Upper lobe of right lung (tissue), 1 donor: ENCODE results near the gene RERE. TPM values are rescaled to one million over a fixed set of nuclear protein-coding genes. Genes with fewer than 3 reads are reported as not detected.

Experiments used
- ATAC-seq: fragments of 200-7000 bp; cut with Tn5 transposase; one replicate; pipeline ENCODE4 v1.9.1; 2020; ENCODE audit warnings: mild to moderate bottlenecking, moderate library complexity
- DNase-seq: peaks from one replicate; pipeline ENCODE4 v3.0.0-alpha.2; 2020
- H3K27ac ChIP-seq: fragments of 200-600 bp; one replicate; pipeline ENCODE4 v1.8.0; 2022
- H3K27me3 ChIP-seq: fragments of 200-600 bp; one replicate; pipeline ENCODE4 v1.8.0; 2022; ENCODE audit warnings: mild to moderate bottlenecking
- H3K36me3 ChIP-seq: fragments of 200-600 bp; one replicate; pipeline ENCODE4 v1.8.0; 2022
- H3K4me1 ChIP-seq: fragments of 200-600 bp; one replicate; pipeline ENCODE4 v1.8.0; 2022
- H3K4me3 ChIP-seq: fragments of 200-600 bp; one replicate; pipeline ENCODE4 v1.8.0; 2022; ENCODE audit warnings: mild to moderate bottlenecking
- H3K9me3 ChIP-seq: fragments of 200-600 bp; one replicate; pipeline ENCODE4 v1.8.0; 2022
- intact Hi-C: fragments of 100-400 bp; cut with DNase I; formaldehyde crosslinking; loops from one replicate; pipeline ENCODE4 v1.11.0; 2022
- total RNA-seq: library from RNA; stranded (reverse); fragmentation: NEBNext Ultra II Directional; extraction: Animal tissue kit (Norgen Biotek cat#: 25700); gene quantifications from one replicate; pipeline ENCODE4 v1.2.1, GENCODE V29; 2021
- TF ChIP-seq, protein P1 (sequence below): fragments of 200-600 bp; IDR thresholded peaks from one replicate; pipeline ENCODE4 v1.8.0; 2022; ENCODE audit warnings: antibody characterized with exemption
- donor health status: DM: no; HTN: yes; CAD: no; lungs with severe emphysema.

Gene RERE
- total RNA-seq, 1 donor from 2014 or later, result 99.6 TPM

DNA sequence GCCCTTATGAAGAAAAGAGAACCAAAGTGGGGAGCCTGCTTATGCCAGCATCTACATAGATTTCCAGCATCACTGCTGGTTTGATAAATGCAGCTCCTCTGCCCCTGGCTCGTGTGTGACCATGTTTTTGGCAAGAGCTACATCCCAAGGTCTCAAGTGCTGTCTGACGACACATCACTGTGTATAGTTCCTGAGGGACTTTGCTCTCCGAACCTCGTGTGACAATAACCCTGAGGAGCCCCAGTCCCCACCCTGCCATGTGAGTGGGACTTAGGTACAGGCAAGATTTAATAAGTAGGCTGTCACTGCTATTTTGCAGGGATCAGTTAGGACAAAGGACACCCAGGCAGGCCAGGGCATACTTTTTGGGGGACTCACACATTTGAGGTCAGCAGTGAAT is 28.8 kb upstream of the RERE start:
- intact Hi-C loops, result no loop called here

DNA sequence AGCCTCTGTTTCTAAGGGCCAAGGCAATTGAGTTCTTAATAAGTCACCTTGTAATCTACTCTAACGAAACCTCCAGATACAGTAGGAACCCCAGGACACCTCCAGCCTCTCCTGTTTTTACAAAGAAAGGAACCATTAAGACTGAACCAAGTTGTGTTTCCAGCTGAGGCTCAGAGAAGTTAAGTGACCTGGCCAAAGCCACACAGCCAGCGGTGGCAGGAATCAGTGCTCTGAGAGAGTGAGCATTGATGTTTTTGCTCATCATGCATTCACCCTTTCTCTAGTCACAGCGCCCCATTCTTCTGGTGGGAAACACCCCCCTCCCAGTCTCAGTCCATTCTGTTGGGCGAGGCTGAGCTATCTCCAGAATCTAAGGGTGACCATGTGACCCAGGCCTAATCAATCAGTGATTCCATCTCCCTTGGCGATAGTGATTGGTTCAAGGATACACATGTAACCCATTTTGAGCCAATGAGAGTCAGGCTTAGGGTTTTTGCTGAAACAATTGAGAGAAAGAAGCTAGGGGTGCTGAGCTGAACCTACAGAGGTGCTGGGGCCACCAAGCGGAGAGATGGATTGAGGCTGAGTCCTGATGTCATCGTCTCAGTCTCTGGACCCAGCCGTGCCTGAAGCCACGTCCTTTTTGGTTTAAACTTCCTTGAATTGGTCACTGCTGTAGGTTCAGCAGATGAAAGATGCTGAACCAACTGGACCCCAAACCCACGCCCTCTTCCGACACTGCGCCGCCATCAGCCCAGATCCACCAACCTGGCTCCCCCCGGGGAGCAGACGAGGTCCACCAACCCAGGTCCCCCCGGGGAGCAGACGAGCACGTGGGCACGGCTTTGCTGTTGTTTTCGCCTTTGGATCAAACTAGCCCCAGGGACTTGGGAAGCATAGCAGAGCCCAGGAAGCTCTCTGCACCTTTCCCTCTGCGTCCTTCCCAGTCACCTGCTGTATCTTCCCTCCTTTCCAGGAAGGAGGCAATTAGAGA is 28.0 kb upstream of the RERE start:
- DNase-seq, result no peak
- no peaks in the 10 kb centered on the region for H3K36me3 ChIP-seq
- TF ChIP-seq, protein P1, sequence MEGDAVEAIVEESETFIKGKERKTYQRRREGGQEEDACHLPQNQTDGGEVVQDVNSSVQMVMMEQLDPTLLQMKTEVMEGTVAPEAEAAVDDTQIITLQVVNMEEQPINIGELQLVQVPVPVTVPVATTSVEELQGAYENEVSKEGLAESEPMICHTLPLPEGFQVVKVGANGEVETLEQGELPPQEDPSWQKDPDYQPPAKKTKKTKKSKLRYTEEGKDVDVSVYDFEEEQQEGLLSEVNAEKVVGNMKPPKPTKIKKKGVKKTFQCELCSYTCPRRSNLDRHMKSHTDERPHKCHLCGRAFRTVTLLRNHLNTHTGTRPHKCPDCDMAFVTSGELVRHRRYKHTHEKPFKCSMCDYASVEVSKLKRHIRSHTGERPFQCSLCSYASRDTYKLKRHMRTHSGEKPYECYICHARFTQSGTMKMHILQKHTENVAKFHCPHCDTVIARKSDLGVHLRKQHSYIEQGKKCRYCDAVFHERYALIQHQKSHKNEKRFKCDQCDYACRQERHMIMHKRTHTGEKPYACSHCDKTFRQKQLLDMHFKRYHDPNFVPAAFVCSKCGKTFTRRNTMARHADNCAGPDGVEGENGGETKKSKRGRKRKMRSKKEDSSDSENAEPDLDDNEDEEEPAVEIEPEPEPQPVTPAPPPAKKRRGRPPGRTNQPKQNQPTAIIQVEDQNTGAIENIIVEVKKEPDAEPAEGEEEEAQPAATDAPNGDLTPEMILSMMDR, result no peak
- no peak for ATAC-seq
- H3K9me3 ChIP-seq, result no peaks in the 10 kb centered on the region
- no peak overlapping the region for H3K27ac ChIP-seq
- intact Hi-C loops, result no loop called here
- peaks cover 11% of the 10 kb centered on the region for H3K4me1 ChIP-seq
- H3K27me3 ChIP-seq, result no peaks in the 10 kb centered on the region
- no peak overlapping the region for H3K4me3 ChIP-seq

More for the DNA sequence above, 28.8 kb upstream of the RERE start:
- no peak overlapping the region for H3K4me3 ChIP-seq
- H3K27me3 ChIP-seq, result no peaks in the 10 kb centered on the region
- H3K36me3 ChIP-seq, result no peaks in the 10 kb centered on the region
- TF ChIP-seq, protein P1, result no peak
- no peak overlapping the region for H3K27ac ChIP-seq
- no peak for ATAC-seq
- no peak for DNase-seq
- H3K9me3 ChIP-seq, result no peaks in the 10 kb centered on the region
- H3K4me1 ChIP-seq, result peaks cover 11% of the 10 kb centered on the region

DNA sequence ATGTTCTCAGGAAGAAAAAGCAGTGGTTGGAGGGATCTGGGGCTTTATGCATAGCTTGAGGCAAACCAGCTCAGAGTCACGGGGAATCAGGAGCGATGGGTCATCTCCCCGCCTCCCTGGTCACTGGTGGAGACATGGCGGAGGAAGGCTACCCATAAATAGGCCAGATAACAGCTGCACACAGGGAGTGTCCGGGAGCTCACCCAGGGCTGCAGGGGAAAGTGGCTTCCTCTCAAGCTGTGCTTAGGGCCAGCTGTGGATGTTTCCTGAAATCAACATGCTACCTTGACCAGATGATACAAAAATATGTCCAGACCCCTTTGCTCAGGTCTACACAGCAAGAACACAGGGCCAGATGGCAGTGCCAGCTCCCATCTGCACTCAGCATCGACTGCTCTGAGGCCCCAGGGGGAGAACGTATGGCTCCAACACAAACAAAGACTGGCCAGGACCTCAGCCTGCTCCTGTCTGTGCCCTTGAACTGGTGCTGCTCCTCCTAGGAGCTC is 27.1 kb upstream of the RERE start:
- H3K9me3 ChIP-seq, result no peaks in the 10 kb centered on the region
- H3K4me3 ChIP-seq, result no peak overlapping the region
- no peaks in the 10 kb centered on the region for H3K36me3 ChIP-seq
- peaks cover 11% of the 10 kb centered on the region for H3K4me1 ChIP-seq
- ATAC-seq, result no peak
- TF ChIP-seq, protein P1, result no peak
- DNase-seq, result no peak
- intact Hi-C loops, result no loop called here
- no peak overlapping the region for H3K27ac ChIP-seq
- no peaks in the 10 kb centered on the region for H3K27me3 ChIP-seq

DNA sequence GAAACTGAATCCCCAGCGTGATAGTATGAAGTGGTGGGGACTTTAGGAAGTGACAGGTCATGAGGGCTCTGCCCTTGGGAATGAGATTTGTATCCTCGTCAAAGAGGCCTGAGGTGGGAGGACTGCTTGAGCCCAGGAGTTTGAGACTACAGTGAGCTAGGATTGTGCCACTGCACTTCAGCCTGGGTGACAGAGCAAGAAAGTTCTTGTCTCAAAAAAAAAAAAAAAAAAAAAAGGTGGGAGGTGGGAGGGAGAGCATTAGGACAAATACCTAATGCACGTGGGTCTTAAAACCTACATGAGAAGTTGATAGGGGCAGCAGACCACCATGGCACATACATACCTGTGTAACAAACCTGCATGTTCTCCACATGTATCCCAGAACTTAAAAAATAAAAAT is 24.0 kb upstream of the RERE start:
- Histone ChIP-seq H3K36me3 (no peaks in the 10 kb centered on the region), H3K27ac (no peak overlapping the region), H3K4me1 (no peaks in the 10 kb centered on the region), H3K27me3 (no peaks in the 10 kb centered on the region), H3K9me3 (no peaks in the 10 kb centered on the region), H3K4me3 (no peak overlapping the region)
- DNase-seq (no peak), ATAC-seq (no peak)
- intact Hi-C loops, result no loop called here
- TF ChIP-seq, protein P1, result no peak

DNA sequence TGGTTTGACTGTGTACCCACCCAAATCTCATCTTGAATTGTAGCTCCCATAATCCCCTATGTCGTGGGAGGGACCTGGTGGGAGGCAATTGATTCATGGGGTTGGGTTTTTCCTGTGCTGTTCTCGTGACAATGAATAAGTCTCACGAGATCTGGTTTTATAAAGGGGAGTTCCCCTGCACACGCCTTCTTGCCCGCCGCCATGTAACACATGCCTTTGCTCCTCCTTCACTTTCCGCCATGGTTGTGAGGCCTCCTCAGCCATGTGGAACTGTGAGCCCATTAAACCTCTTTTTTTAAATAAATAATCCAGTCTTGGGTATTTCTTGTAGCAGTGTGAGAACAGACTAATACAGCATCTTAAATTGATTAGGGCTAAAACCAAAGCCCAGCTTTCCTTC is 22.6 kb upstream of the RERE start:
- no peak for DNase-seq
- Histone ChIP-seq H3K36me3 (no peaks in the 10 kb centered on the region), H3K4me1 (no peaks in the 10 kb centered on the region), H3K27me3 (no peaks in the 10 kb centered on the region), H3K9me3 (no peaks in the 10 kb centered on the region), H3K27ac (no peak overlapping the region), H3K4me3 (no peak overlapping the region)
- TF ChIP-seq, protein P1, result no peak
- intact Hi-C loops, result no loop called here
- ATAC-seq, result no peak
